ENCODE data around the gene YBX2. TPM values are rescaled to one million over a fixed set of nuclear protein-coding genes. Genes with fewer than 3 reads are reported as not detected.

YBX2 gene
- total and polyA plus RNA-seq, 7 donors = 0.28 to 37.6 (median 2.5) TPM

DNA sequence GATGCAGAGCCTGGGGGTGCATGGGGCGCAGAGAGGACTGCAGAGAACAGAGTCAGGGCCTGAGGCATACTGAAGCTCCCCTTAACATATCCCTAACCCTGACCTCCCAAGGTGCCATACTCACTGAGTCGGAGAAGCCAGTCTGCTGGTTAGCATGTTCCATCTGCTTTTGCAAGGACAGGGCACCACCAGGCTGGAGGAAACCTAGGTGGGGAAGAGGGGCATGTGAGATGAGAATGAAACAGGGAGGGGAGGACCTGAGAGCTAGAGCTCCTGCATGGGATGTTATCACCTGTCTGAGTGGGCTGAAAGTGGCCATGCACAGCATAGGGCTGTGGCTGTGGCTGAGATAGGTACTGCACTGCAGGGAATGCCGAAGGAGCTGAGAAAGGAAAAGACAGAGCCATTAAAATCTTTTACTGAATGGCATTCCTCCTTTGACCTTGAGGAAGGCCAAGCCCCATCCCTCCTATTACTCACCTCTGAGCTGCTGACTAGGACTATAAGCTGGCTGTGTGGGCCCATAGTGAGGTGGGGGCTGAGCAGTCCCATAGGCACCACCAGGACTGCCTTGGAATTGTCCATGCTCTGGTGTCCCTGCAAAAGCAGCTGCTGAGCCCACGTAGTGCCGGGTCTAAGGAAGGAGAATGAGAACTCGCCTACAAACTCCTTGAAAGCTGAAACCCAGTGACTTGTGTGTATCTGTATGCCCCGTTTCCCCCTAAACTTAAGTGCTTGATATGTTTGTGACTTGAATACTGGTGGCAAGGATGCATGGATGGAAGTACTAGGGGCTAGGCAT is 18.9 kb upstream of the YBX2 start:
- H3K9me3 ChIP-seq = no peaks in the 10 kb centered on the region
- no peaks in the 10 kb centered on the region for H3K27me3 ChIP-seq
- peaks cover 47 to 69% (median 58%) of the 10 kb centered on the region in 4 donors for H3K36me3 ChIP-seq
- H3K27ac ChIP-seq = peak overlapping the region in 3 of 4 donors; percentile 95 to 99 (median 96)
- intact Hi-C loops (cut with DNase I) = loop anchor here (10.0 kb wide), 1 partner anchor 822 kb away; no protein-coding TSS in a partner anchor
- peaks cover 0 to 57% (median 52%) of the 10 kb centered on the region in 4 donors for H3K4me1 ChIP-seq
- H3K4me3 ChIP-seq = no peak overlapping the region
- 82 to 90% methylated on average over 7 of the region's 7 CpGs for WGBS, 2 donors
- DNase-seq = no peak
- TF ChIP-seq, protein P1, sequence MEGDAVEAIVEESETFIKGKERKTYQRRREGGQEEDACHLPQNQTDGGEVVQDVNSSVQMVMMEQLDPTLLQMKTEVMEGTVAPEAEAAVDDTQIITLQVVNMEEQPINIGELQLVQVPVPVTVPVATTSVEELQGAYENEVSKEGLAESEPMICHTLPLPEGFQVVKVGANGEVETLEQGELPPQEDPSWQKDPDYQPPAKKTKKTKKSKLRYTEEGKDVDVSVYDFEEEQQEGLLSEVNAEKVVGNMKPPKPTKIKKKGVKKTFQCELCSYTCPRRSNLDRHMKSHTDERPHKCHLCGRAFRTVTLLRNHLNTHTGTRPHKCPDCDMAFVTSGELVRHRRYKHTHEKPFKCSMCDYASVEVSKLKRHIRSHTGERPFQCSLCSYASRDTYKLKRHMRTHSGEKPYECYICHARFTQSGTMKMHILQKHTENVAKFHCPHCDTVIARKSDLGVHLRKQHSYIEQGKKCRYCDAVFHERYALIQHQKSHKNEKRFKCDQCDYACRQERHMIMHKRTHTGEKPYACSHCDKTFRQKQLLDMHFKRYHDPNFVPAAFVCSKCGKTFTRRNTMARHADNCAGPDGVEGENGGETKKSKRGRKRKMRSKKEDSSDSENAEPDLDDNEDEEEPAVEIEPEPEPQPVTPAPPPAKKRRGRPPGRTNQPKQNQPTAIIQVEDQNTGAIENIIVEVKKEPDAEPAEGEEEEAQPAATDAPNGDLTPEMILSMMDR (IDR thresholded peaks at IDR 0.05) = no peak
- TF ChIP-seq POLR2AphosphoS5 (IDR thresholded peaks at IDR 0.05) = no peak
- no peak for TF ChIP-seq POLR2A (IDR thresholded peaks at IDR 0.05)
- no peak for TF ChIP-seq EP300 (IDR thresholded peaks at IDR 0.05)

DNA sequence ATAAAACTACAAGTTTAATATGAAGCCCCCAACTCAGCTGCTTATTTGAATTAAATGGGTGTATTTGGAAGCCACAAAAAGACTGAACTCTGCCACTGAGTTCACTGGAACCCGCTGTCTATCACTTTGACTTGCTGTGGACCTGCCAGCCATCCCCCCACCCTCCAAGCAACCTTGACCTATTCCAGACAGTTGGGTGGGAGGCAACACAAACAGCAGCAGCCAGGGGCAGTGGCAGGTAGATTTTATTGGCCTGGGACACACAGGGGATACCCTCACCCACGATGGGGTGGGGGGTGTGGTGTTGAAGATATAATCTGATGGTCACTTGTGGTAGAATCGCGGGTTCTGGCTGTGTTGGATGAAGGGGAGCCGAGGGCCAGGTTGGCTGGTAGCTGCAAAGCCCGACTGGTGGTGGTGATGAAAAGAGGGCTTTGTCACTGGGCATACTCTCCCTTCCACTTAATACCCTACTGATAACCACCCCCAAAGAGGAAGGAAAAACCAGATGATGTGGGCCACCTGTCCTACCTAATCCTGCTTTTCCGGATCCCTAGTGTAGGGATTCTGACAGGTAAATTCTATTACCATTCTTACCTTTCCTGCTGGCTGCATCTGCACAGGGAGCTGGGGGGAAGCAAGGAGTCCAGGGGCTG is 18.1 kb upstream of the YBX2 start:
- H3K4me1 ChIP-seq = peaks cover 0 to 58% (median 54%) of the 10 kb centered on the region in 4 donors

DNA sequence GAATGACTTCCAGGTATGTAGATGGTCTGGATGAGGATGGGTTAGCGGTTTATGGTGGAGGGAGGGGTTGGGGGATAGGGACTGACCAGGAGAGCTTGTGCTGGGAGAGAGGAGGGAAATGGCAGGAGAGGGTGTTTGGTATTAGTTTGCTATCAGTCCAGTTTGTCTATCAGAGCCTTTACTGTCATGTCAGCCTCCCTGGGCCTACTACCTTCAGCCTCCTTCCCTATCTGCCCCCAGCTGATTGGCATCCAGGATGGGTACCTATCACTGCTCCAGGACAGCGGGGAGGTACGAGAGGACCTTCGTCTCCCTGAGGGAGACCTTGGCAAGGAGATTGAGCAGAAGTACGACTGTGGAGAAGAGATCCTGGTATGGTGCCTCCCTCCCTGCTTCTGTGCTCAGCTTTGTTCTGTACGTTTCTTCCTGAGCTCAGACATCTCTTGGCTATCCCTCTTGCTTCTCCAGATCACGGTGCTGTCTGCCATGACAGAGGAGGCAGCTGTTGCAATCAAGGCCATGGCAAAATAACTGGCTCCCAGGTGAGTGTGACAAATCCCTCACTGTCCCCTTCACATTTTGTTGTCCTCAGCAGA is 16.8 kb upstream of the YBX2 start:
- H3K4me3 ChIP-seq = no peak overlapping the region
- peaks cover 0 to 61% (median 56%) of the 10 kb centered on the region in 4 donors for H3K4me1 ChIP-seq
- H3K27me3 ChIP-seq = no peaks in the 10 kb centered on the region
- whole genome bisulfite sequencing, 2 donors = 77 to 88% methylated on average over 7 of the region's 7 CpGs
- intact Hi-C loops (cut with DNase I) = loop anchor here (10.0 kb wide), 1 partner anchor 824 kb away; no protein-coding TSS in a partner anchor
- peak overlapping the region in 1 of 4 donors; percentile 11 for H3K27ac ChIP-seq
- no peak for TF ChIP-seq POLR2A (IDR thresholded peaks at IDR 0.05)
- no peak for TF ChIP-seq EP300 (IDR thresholded peaks at IDR 0.05)
- TF ChIP-seq, protein P1 (IDR thresholded peaks at IDR 0.05) = no peak
- no peak for TF ChIP-seq POLR2AphosphoS5 (IDR thresholded peaks at IDR 0.05)
- H3K9me3 ChIP-seq = no peaks in the 10 kb centered on the region
- DNase-seq = no peak
- peaks cover 39 to 51% (median 42%) of the 10 kb centered on the region in 4 donors for H3K36me3 ChIP-seq

More for the DNA sequence above, 18.1 kb upstream of the YBX2 start:
- Histone ChIP-seq H3K27me3 (no peaks in the 10 kb centered on the region), H3K9me3 (no peaks in the 10 kb centered on the region), H3K27ac (peak overlapping the region in 1 of 4 donors; percentile 99), H3K4me3 (no peak overlapping the region), H3K36me3 (peaks cover 39 to 61% (median 51%) of the 10 kb centered on the region in 4 donors)
- DNase-seq = no peak
- intact Hi-C loops (cut with DNase I) = loop anchor here (10.0 kb wide), 1 partner anchor 822 kb away; no protein-coding TSS in a partner anchor
- WGBS, 2 donors = 72 to 79% methylated on average over 7 of the region's 7 CpGs
- TF ChIP-seq, protein P1 (IDR thresholded peaks at IDR 0.05) = no peak
- TF ChIP-seq POLR2AphosphoS5 (IDR thresholded peaks at IDR 0.05) (no peak), POLR2A (IDR thresholded peaks at IDR 0.05) (no peak), EP300 (IDR thresholded peaks at IDR 0.05) (no peak)

DNA sequence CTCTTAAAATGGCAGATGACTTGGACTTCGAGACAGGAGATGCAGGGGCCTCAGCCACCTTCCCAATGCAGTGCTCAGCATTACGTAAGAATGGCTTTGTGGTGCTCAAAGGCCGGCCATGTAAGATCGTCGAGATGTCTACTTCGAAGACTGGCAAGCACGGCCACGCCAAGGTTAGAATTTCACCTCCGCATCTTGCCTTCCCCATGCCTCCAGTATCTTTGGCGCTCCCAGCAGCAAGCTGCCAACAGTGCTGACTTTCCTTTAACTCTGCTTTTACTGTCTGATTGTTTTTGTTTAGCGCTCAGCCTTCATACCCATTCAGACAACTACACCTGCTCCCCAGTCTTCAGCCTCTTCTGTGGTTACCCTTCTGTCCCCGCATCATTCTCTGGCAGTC is 15.2 kb upstream of the YBX2 start:
- TF ChIP-seq POLR2AphosphoS5 (IDR thresholded peaks at IDR 0.05) (no peak), POLR2A (IDR thresholded peaks at IDR 0.05) (no peak), EP300 (IDR thresholded peaks at IDR 0.05) (no peak)
- TF ChIP-seq, protein P1 (IDR thresholded peaks at IDR 0.05) = no peak
- no peak for DNase-seq
- Histone ChIP-seq H3K4me3 (peak overlapping the region in 1 of 4 donors; percentile 91), H3K36me3 (peaks cover 39 to 47% (median 39%) of the 10 kb centered on the region in 4 donors), H3K9me3 (no peaks in the 10 kb centered on the region), H3K27me3 (no peaks in the 10 kb centered on the region), H3K4me1 (peaks cover 0 to 56% (median 48%) of the 10 kb centered on the region in 4 donors), H3K27ac (peak overlapping the region; percentile 99 to 100 (median 100))
- intact Hi-C loops (cut with DNase I) = loop anchor here (5.0 to 10.0 kb wide), 4 partner anchors 67 to 825 kb away; partner anchors contain the start of genes GABARAP, POLR2A and SLC35G6
- 77 to 86% methylated on average over 12 of the region's 12 CpGs for WGBS, 2 donors
